Endothelial cell of umbilical vein (primary cell): ENCODE measurements around the gene CORO6. TPM values are rescaled to one million over a fixed set of nuclear protein-coding genes. Genes with fewer than 3 reads are reported as not detected.

ENCODE experiments used
- BruUV-seq: library from RNA; stranded (reverse); fragments of 400-500 nt; replicated peaks from 2 replicates; lab custom pipeline; 2021; lab: Mats Ljungman, UMichigan
- CTCF ChIA-PET: fragments of 300-600, 350-600 bp; sonication (Branson Sonifier 250); formaldehyde crosslinking; loops from one replicate; lab custom pipeline; 2021; ENCODE audit warnings: antibody characterized with exemption, inconsistent platforms; lab: Charles Lee
- POLR2A ChIA-PET: fragments of 300-600, 350-600 bp; sonication (Branson Sonifier 250); formaldehyde crosslinking; loops from one replicate; lab custom pipeline; 2021; ENCODE audit warnings: antibody characterized with exemption, inconsistent platforms; lab: Charles Lee
- DNase-seq: peaks from one replicate; pipeline ENCODE4 v3.0.0-alpha.2; 2011; ENCODE audit warnings: low read depth, low spot score
- FAIRE-seq: peaks from 2 replicates; lab custom pipeline; 2011; peaks lifted over from hg19 to GRCh38; lab: Jason Lieb, UNC
- H2AFZ ChIP-seq: 2 replicates; pipeline ENCODE4 v1.6.0; 2012; ENCODE audit warnings: low read depth, low read length, control low read depth, inconsistent platforms
- H3K27ac ChIP-seq: 2 replicates; pipeline ENCODE4 v1.5.1; 2011; ENCODE audit warnings: low read depth, mild to moderate bottlenecking, control low read depth, low read length, moderate library complexity; ENCODE audit not compliant: insufficient read depth
- H3K27me3 ChIP-seq, 2 experiments: 2 replicates each; pipeline versions ENCODE4 v1.6.0 to v1.6.1; 2011; ENCODE audit warnings: low read length in 2 of 2, mixed read lengths in 1 of 2; ENCODE audit not compliant: control insufficient read depth in 2 of 2, insufficient read depth in 2 of 2
- H3K36me3 ChIP-seq, 2 experiments: 2 replicates in 1 of 2; 3 replicates in 1 of 2; pipeline ENCODE4 v1.5.1; 2011; ENCODE audit warnings: low read length in 2 of 2, mild to moderate bottlenecking in 1 of 2, moderate library complexity in 1 of 2; ENCODE audit not compliant: control insufficient read depth in 2 of 2, insufficient read depth in 2 of 2; ENCODE audit errors: extremely low read depth in 1 of 2
- H3K4me1 ChIP-seq: 3 replicates; pipeline ENCODE4 v1.5.1; 2011; ENCODE audit warnings: mild to moderate bottlenecking, low read length; ENCODE audit not compliant: control insufficient read depth, insufficient read depth; ENCODE audit errors: extremely low read depth
- H3K4me2 ChIP-seq: 2 replicates; pipeline ENCODE4 v1.6.1; 2011; ENCODE audit warnings: low read length, control low read depth, mixed read lengths; ENCODE audit not compliant: insufficient read depth
- H3K4me3 ChIP-seq, 3 experiments: fragments of 200-600 bp in 1 of 3; sonication (generic), shearing (Covaris generic) in 1 of 3; replicated peaks in 1 of 3; 2 replicates each; pipeline ENCODE4 v1.5.1; 2011 to 2016; ENCODE audit warnings: control low read depth in 3 of 3, low read length in 3 of 3, mild to moderate bottlenecking in 2 of 3, inconsistent platforms in 1 of 3, low read depth in 1 of 3, moderate library complexity in 1 of 3; ENCODE audit not compliant: insufficient read depth in 1 of 3
- H3K79me2 ChIP-seq: 2 replicates; pipeline ENCODE4 v1.6.0; 2012; ENCODE audit warnings: low read length, inconsistent platforms; ENCODE audit not compliant: control insufficient read depth, insufficient read depth
- H3K9ac ChIP-seq: replicated peaks from 2 replicates; pipeline ENCODE3; 2011; ENCODE audit warnings: low read length, control low read depth; ENCODE audit not compliant: insufficient read depth; ENCODE audit errors: extremely low read depth
- H3K9me1 ChIP-seq: replicated peaks from 3 replicates; pipeline ENCODE4 v1.6.0; 2011; ENCODE audit warnings: mild to moderate bottlenecking, low read length; ENCODE audit not compliant: control insufficient read depth, insufficient read depth; ENCODE audit errors: extremely low read depth
- H3K9me3 ChIP-seq: replicated peaks from 2 replicates; pipeline ENCODE4 v1.5.1; 2012; ENCODE audit warnings: low read length, inconsistent platforms; ENCODE audit not compliant: control insufficient read depth, insufficient read depth
- H4K20me1 ChIP-seq: replicated peaks from 2 replicates; pipeline ENCODE3; 2011; ENCODE audit warnings: mild to moderate bottlenecking, low read length; ENCODE audit not compliant: control insufficient read depth, insufficient read depth; ENCODE audit errors: extremely low read depth
- CTCF ChIP-seq, 2 donors: IDR thresholded peaks; 1 replicate in 1 of 2; 2 replicates in 1 of 2; pipeline ENCODE4 v1.5.1; 2011; ENCODE audit warnings: low read length in 2 of 2, mild to moderate bottlenecking in 2 of 2, moderate library complexity in 2 of 2, control low read depth in 1 of 2, inconsistent platforms in 1 of 2, low read depth in 1 of 2; ENCODE audit not compliant: insufficient read depth in 1 of 2; ENCODE audit errors: extremely low read depth in 1 of 2
- EZH2 ChIP-seq: IDR thresholded peaks from 2 replicates; pipeline ENCODE4 v1.6.1; 2012; ENCODE audit warnings: borderline replicate concordance, low read depth, mild to moderate bottlenecking, moderate library complexity, low read length, inconsistent platforms; ENCODE audit not compliant: severe bottlenecking
- FOS ChIP-seq: IDR thresholded peaks from 2 replicates; pipeline ENCODE4 v1.6.1; 2011; ENCODE audit warnings: mild to moderate bottlenecking, low read length, moderate library complexity, borderline replicate concordance; ENCODE audit not compliant: insufficient read depth
- GATA2 ChIP-seq: IDR thresholded peaks from 2 replicates; pipeline ENCODE4 v1.7.0; 2011; ENCODE audit warnings: low read depth, mild to moderate bottlenecking, moderate library complexity, mixed read lengths, low read length; ENCODE audit not compliant: insufficient read length, insufficient read depth
- JUN ChIP-seq: IDR thresholded peaks from 2 replicates; pipeline ENCODE4 v1.6.1; 2011; ENCODE audit warnings: borderline replicate concordance, low read depth; ENCODE audit not compliant: insufficient read length, insufficient read depth
- MYC ChIP-seq: IDR thresholded peaks from one replicate; pipeline ENCODE4 v1.6.1; 2011; ENCODE audit warnings: mild to moderate bottlenecking, low read depth, low read length
- POLR2A ChIP-seq: IDR thresholded peaks from 2 replicates; pipeline ENCODE4 v1.6.1; 2012; ENCODE audit warnings: low read depth, mild to moderate bottlenecking, control low read depth, low read length
- POLR2AphosphoS5 ChIP-seq: IDR thresholded peaks from 2 replicates; pipeline ENCODE4 v1.6.1; 2012; ENCODE audit warnings: low read depth, mild to moderate bottlenecking, control low read depth, low read length, moderate library complexity; ENCODE audit not compliant: insufficient read depth
- dilution Hi-C: fragments of 300-500 bp; cut with MboI; formaldehyde crosslinking; loops from one replicate; pipeline ENCODE4 v1.15.0; 2019; ENCODE audit warnings: low sequenced_read_pairs; ENCODE audit not compliant: extremely low pct_ligation_motif_present
- intact Hi-C: fragments of 100-400 bp; cut with micrococcal nuclease; formaldehyde crosslinking; loops from one replicate; pipeline ENCODE4 v1.10.0; 2022
- polyA plus RNA-seq, 4 experiments: library from polyadenylated mRNA; depleted of rRNA in 3 of 4; stranded (reverse) in 3 of 4; unstranded in 1 of 4; fragments of >200 nt; gene quantifications; 2 replicates each; pipeline versions ENCODE4 v1.2.1 to v1.2.3, GENCODE V29; 2011 to 2012; ENCODE audit warnings: missing spikeins in 1 of 4
- total RNA-seq: library from RNA; stranded (reverse); gene quantifications from 2 replicates; pipeline ENCODE4 v1.2.3, GENCODE V29; 2021
- TF ChIP-seq, protein P1 (sequence below): IDR thresholded peaks from 2 replicates; pipeline ENCODE4 v1.6.1; 2011; ENCODE audit not compliant: insufficient read depth, insufficient read length

The CORO6 gene
- total and polyA plus RNA-seq, 2 donors (not counting 3 experiments of a cell fraction or from before 2014, with no cell fraction given) = 10.7 to 14.7 TPM

DNA sequence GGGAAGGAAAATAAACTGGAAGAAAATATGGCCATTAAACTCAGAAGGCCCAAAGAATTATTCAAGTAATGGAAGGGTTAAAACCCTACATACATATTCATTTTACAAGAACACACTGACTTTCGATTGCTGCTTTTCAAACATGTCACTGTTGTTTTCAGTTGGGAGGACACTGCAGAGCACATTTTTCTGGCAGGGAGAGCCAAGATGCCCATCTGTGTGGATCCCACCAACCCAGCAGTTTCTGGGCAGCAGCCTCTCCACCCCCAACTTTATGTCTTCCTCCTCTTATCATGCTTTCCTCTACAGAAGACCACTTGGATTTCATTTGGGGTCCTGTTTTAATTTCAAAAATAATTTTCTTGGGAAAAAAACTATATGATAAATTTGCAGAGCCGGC is 7.1 kb upstream of the CORO6 start:
- no peaks in the 10 kb centered on the region for H3K9me3 ChIP-seq
- FAIRE-seq (no peak), DNase-seq (no peak)
- H3K4me1 ChIP-seq = no peaks in the 10 kb centered on the region
- TF ChIP-seq FOS (no peak), GATA2 (no peak), JUN (no peak), EZH2 (no peak), POLR2A (no peak), MYC (no peak), POLR2AphosphoS5 (no peak), CTCF (IDR thresholded peaks at IDR 0.05; ENCODE audit: extremely low read depth in 1 of 2, insufficient read depth in 1 of 2, low read depth in 1 of 2, low read length in 2 of 2) (no peak)
- TF ChIP-seq, protein P1, sequence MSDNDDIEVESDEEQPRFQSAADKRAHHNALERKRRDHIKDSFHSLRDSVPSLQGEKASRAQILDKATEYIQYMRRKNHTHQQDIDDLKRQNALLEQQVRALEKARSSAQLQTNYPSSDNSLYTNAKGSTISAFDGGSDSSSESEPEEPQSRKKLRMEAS = no peak
- CTCF ChIA-PET = interaction anchor here (5.1 kb wide), 1 partner anchor 12 kb away, joined by 37 read pairs; no protein-coding TSS in a partner anchor
- no peak overlapping the region for H3K4me3 ChIP-seq
- no peaks in the 10 kb centered on the region for H3K27me3 ChIP-seq
- H3K4me2 ChIP-seq = no peak overlapping the region
- intact Hi-C loops = no loop called here
- no peak overlapping the region for H2AFZ ChIP-seq
- no peaks in the 10 kb centered on the region for H4K20me1 ChIP-seq
- POLR2A ChIA-PET = no interaction called here
- H3K27ac ChIP-seq = no peak overlapping the region
- H3K79me2 ChIP-seq = peaks cover 3% of the 10 kb centered on the region
- BruUV-seq = no TSS peak
- dilution Hi-C loops = no loop called here
- H3K9me1 ChIP-seq = no peaks in the 10 kb centered on the region
- H3K36me3 ChIP-seq = peaks cover 13 to 34% of the 10 kb centered on the region in 2 experiments
- no peak overlapping the region for H3K9ac ChIP-seq
